ENCODE measurements around the gene LRRIQ1.

The LRRIQ1 gene

DNA sequence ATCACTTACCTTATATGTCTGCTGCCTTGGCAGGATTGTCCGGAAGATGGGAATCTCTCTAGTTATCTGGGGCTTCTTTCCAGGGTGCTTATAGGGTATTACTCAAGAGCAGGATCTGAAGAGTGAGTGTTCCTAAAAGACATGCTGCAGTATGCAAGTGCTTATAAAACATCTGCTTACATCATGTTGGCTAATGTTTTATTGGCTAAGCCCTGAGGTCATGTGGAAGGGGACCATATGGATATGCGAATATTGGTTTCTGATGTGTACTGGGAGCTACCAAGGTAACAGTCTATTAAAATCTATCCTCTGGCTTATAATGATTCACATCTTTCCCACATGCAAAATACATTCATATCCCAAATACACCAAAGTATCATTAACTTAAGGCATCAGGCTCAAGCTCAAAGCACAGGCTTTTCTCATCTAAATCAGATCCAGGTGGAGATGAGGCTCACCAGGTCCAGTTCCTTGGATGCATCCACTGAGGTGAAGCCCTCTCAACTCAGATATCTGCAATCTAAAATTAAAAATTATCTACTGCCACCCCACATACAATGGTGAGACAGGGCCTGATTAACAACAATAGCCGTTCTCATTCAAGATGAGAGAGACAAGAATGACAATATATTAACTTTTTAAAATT is 29.8 kb downstream of the LRRIQ1 start:
- TF ChIP-seq, protein P1, sequence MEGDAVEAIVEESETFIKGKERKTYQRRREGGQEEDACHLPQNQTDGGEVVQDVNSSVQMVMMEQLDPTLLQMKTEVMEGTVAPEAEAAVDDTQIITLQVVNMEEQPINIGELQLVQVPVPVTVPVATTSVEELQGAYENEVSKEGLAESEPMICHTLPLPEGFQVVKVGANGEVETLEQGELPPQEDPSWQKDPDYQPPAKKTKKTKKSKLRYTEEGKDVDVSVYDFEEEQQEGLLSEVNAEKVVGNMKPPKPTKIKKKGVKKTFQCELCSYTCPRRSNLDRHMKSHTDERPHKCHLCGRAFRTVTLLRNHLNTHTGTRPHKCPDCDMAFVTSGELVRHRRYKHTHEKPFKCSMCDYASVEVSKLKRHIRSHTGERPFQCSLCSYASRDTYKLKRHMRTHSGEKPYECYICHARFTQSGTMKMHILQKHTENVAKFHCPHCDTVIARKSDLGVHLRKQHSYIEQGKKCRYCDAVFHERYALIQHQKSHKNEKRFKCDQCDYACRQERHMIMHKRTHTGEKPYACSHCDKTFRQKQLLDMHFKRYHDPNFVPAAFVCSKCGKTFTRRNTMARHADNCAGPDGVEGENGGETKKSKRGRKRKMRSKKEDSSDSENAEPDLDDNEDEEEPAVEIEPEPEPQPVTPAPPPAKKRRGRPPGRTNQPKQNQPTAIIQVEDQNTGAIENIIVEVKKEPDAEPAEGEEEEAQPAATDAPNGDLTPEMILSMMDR (IDR thresholded peaks at IDR 0.05; ENCODE audit: borderline replicate concordance, control extremely low read depth, extremely low read depth, insufficient read depth, missing control alignments) = no peak
- in situ Hi-C loops (cut with MboI; ENCODE audit: low sequenced_read_pairs, unreplicated experiment) = no loop called here
- DNase-seq (ENCODE audit: low spot score) = no peak

DNA sequence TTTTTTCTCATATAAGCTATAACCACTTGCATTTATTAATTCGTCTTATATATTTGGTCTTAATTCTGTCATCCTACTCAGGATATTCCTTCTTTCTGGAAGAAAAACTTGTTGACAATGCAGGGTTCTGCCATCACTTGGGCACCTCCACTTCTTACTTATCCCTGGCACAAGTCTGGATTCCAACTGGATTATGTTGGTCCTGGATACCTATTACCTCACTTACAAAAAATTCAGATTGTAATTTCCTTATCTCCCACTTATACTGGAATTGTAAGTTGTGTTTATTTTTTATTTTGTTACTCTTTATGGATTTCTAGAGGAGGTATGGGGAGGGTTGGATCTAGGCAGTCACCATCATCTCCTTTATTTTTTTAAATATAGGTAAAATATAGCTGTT is 36.7 kb downstream of the LRRIQ1 start:
- TF ChIP-seq, protein P1 (IDR thresholded peaks at IDR 0.05; ENCODE audit: borderline replicate concordance, control extremely low read depth, extremely low read depth, insufficient read depth, missing control alignments) = no peak
- in situ Hi-C loops (cut with MboI; ENCODE audit: low sequenced_read_pairs, unreplicated experiment) = no loop called here
- no peak for DNase-seq (ENCODE audit: low spot score)

DNA sequence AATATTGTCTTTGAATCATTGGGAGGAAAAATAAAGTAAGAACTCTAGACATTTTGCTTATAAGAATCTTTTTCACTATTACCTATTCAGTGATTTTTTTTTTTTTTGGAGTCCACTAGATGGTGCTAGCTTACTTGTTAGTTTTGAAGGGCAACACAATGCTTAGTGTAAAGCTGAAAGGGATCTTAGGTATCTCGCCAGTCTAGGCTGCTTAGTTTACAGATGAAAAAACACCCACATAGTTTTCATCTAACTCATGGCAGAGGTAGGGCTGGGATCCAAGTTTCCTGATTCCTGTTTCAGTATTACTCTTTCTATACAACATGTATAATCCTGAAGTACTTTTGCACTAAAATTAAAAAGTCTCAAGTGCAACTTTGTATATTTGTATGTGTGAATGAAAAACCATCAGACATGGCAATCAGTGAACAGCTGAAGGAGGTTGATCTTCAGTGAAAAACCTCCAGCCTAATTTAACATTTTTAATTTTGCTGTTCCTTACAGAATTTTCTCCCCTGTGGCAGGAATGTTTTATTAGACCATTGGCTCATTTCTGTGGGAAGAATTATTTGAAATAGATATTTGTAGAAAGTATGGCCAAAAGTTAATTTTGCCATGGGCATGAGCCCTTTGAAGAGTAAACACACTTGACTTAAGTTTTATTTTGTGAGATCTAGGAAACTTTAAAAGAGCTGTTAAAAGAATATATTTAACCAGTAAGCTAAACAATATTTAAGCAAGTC is 40.7 kb downstream of the LRRIQ1 start:
- peak; percentile 7 for DNase-seq (ENCODE audit: low spot score)
- TF ChIP-seq, protein P1 (IDR thresholded peaks at IDR 0.05; ENCODE audit: borderline replicate concordance, control extremely low read depth, extremely low read depth, insufficient read depth, missing control alignments) = peak; percentile 25
- in situ Hi-C loops (cut with MboI; ENCODE audit: low sequenced_read_pairs, unreplicated experiment) = no loop called here

DNA sequence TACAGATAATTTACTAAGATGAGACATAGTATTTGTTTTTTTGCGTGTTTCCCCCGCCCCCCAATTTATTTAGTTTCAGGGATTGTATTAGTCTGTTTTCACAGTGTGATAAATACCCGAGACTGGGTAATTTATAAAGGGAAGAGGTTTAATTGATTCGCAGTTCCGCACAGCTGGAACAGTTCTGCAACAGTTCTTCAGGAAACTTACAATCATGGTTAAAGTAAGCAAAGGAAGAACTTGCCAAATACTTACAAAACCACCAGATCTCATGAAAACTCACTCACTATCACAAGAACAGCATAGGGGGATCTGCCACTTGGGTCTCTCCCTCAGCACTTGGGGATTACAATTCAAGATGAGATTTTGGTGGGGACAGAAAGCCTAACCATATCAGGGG is 48.9 kb downstream of the LRRIQ1 start:
- in situ Hi-C loops (cut with MboI; ENCODE audit: low sequenced_read_pairs, unreplicated experiment) = no loop called here
- DNase-seq (ENCODE audit: low spot score) = no peak
- TF ChIP-seq, protein P1 (IDR thresholded peaks at IDR 0.05; ENCODE audit: borderline replicate concordance, control extremely low read depth, extremely low read depth, insufficient read depth, missing control alignments) = no peak

DNA sequence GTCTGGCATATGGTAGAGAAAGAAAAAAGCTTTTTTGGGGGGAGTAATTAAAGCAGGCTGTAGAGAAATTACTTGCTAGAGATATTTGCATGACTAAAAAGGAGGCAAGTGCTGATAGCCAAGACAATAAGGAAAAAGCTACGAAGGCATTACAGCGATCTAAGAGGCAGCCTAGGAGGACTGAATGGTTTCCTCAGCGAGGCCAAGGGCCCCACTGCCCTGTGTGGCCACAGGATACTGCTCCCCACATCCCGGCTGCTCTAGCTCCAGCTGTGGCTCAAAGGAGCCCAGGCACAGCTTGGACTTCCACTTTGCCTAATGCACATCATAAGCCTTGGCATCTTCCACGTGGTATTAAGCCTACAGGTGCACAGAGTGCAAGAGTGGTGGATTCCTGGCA is 53.6 kb downstream of the LRRIQ1 start:
- TF ChIP-seq, protein P1 (IDR thresholded peaks at IDR 0.05; ENCODE audit: borderline replicate concordance, control extremely low read depth, extremely low read depth, insufficient read depth, missing control alignments) = no peak
- in situ Hi-C loops (cut with MboI; ENCODE audit: low sequenced_read_pairs, unreplicated experiment) = no loop called here
- no peak for DNase-seq (ENCODE audit: low spot score)

DNA sequence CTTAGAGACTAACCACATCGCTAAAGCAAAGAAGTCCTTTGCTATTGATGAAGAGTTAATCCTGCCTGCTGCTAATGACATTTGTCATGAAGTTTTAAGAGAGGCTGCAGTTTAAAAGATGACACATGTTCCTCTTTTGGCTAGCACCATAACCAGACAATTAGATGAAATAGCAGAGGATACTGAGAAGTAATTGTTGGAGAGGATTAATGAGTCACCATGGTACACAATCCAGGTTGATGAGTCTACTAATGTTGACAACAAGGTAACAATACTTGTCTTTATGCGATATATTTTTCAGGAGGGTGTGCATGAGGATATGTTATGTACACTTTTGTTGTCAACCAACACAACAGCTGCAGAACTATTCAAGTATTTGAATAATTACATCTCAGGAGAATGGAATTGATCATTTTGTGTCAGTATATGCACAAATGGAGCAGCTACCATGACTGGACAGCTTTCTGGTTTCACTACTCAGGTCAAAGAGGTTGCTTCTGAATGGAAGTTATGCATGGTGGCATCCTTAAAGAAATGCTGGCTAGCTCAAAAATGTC is 56.7 kb downstream of the LRRIQ1 start:
- in situ Hi-C loops (cut with MboI; ENCODE audit: low sequenced_read_pairs, unreplicated experiment) = no loop called here
- TF ChIP-seq, protein P1 (IDR thresholded peaks at IDR 0.05; ENCODE audit: borderline replicate concordance, control extremely low read depth, extremely low read depth, insufficient read depth, missing control alignments) = no peak
- DNase-seq (ENCODE audit: low spot score) = no peak

Data from GM13976 (cell line).